Neural crest cell (in vitro differentiated cells): ENCODE measurements around the gene WASF3. TPM values are rescaled to one million over a fixed set of nuclear protein-coding genes. Genes with fewer than 3 reads are reported as not detected.

Experiments
- DNase-seq: peaks from one replicate; pipeline ENCODE4 v3.0.0; 2021; ENCODE audit warnings: low read depth, mixed read lengths, low spot score
- H3K27ac Mint-ChIP-seq: one replicate; pipeline ENCODE4 v1.8.0; 2021; ENCODE audit warnings: mild to moderate bottlenecking, mixed read lengths; ENCODE audit not compliant: unreplicated experiment
- H3K27me3 Mint-ChIP-seq: 2 replicates; pipeline ENCODE4 v1.8.0; 2021; ENCODE audit warnings: low read depth, mild to moderate bottlenecking, mixed read lengths
- H3K36me3 Mint-ChIP-seq: 2 replicates; pipeline ENCODE4 v1.8.0; 2021; ENCODE audit warnings: low read depth, mild to moderate bottlenecking, mixed read lengths
- H3K4me1 Mint-ChIP-seq: 2 replicates; pipeline ENCODE4 v1.8.0; 2021; ENCODE audit warnings: mixed read lengths
- H3K4me3 Mint-ChIP-seq: one replicate; pipeline ENCODE4 v1.8.0; 2021; ENCODE audit warnings: mild to moderate bottlenecking, mixed read lengths
- H3K9me3 Mint-ChIP-seq: 2 replicates; pipeline ENCODE4 v1.8.0; 2021; ENCODE audit warnings: mixed read lengths
- CTCF ChIP-seq: fragments of 200-600 bp; sonication (generic); conservative IDR thresholded peaks from 2 replicates; pipeline ENCODE4 v1.5.0; 2021; ENCODE audit warnings: antibody characterized with exemption, mild to moderate bottlenecking
- total RNA-seq: library from RNA; stranded (reverse); gene quantifications from 2 replicates; pipeline ENCODE4 v1.2.1, GENCODE V29; 2021

Gene WASF3
- total RNA-seq, 1 donor from 2014 or later: 79.7 TPM

- Mint-ChIP-seq H3K27me3 (no peaks in the 10 kb centered on the region), H3K36me3 (peaks cover 47% of the 10 kb centered on the region), H3K9me3 (peaks cover 26% of the 10 kb centered on the region), H3K27ac (no peak overlapping the region), H3K4me1 (no peaks in the 10 kb centered on the region), H3K4me3 (no peak overlapping the region)
- no peak for DNase-seq
- no peak for TF ChIP-seq CTCF
These were observed 17.8 kb downstream of the WASF3 start for GRCh38 chr13:26575244-26575643.

GRCh38 chr13:26579580-26579979 is 22.1 kb downstream of the WASF3 start:
- no peak for DNase-seq
- Mint-ChIP-seq H3K27me3 (no peaks in the 10 kb centered on the region), H3K36me3 (peaks cover 26% of the 10 kb centered on the region)

GRCh38 chr13:26583662-26584061 is 26.2 kb downstream of the WASF3 start:
- peaks cover under 1% of the 10 kb centered on the region for H3K36me3 Mint-ChIP-seq
- no peak for TF ChIP-seq CTCF
- no peak overlapping the region for H3K4me3 Mint-ChIP-seq
- H3K9me3 Mint-ChIP-seq: peaks cover under 1% of the 10 kb centered on the region
- H3K4me1 Mint-ChIP-seq: peaks cover 25% of the 10 kb centered on the region
- DNase-seq: no peak
- no peak overlapping the region for H3K27ac Mint-ChIP-seq
- H3K27me3 Mint-ChIP-seq: no peaks in the 10 kb centered on the region

More at GRCh38 chr13:26579580-26579979, 22.1 kb downstream of the WASF3 start:
- no peak for TF ChIP-seq CTCF
- Mint-ChIP-seq H3K9me3 (peaks cover 14% of the 10 kb centered on the region), H3K4me1 (peaks cover 16% of the 10 kb centered on the region), H3K4me3 (no peak overlapping the region), H3K27ac (no peak overlapping the region)

GRCh38 chr13:26584713-26585112 is 27.2 kb downstream of the WASF3 start:
- H3K4me3 Mint-ChIP-seq: no peak overlapping the region
- H3K9me3 Mint-ChIP-seq: no peaks in the 10 kb centered on the region
- no peak for DNase-seq
- no peaks in the 10 kb centered on the region for H3K27me3 Mint-ChIP-seq
- H3K4me1 Mint-ChIP-seq: peaks cover 32% of the 10 kb centered on the region
- TF ChIP-seq CTCF: no peak
- no peaks in the 10 kb centered on the region for H3K36me3 Mint-ChIP-seq
- no peak overlapping the region for H3K27ac Mint-ChIP-seq

GRCh38 chr13:26585136-26585535 is 27.7 kb downstream of the WASF3 start:
- H3K9me3 Mint-ChIP-seq: no peaks in the 10 kb centered on the region
- H3K27ac Mint-ChIP-seq: no peak overlapping the region
- H3K27me3 Mint-ChIP-seq: no peaks in the 10 kb centered on the region
- DNase-seq: no peak
- H3K36me3 Mint-ChIP-seq: no peaks in the 10 kb centered on the region
- peaks cover 35% of the 10 kb centered on the region for H3K4me1 Mint-ChIP-seq
- TF ChIP-seq CTCF: no peak
- H3K4me3 Mint-ChIP-seq: no peak overlapping the region

- no peaks in the 10 kb centered on the region for H3K36me3 Mint-ChIP-seq
- DNase-seq: no peak
- no peak overlapping the region for H3K4me3 Mint-ChIP-seq
- no peaks in the 10 kb centered on the region for H3K27me3 Mint-ChIP-seq
- H3K9me3 Mint-ChIP-seq: no peaks in the 10 kb centered on the region
- peaks cover 48% of the 10 kb centered on the region for H3K4me1 Mint-ChIP-seq
- TF ChIP-seq CTCF: no peak
- H3K27ac Mint-ChIP-seq: no peak overlapping the region
These were observed 29.8 kb downstream of the WASF3 start for GRCh38 chr13:26587251-26587650.
